Spleen (tissue), 11 donors: ENCODE data around the gene WHRN. TPM values are rescaled to one million over a fixed set of nuclear protein-coding genes. Genes with fewer than 3 reads are reported as not detected.

Experiments used
- DNase-seq: peaks from one replicate; pipeline ENCODE4 v3.0.0-alpha.2; 2020
- H3K27ac ChIP-seq, 8 donors: fragments of 200-600 bp; sonication (generic) in 7 of 8; 1 replicate in 4 of 8; 2 replicates in 4 of 8; pipeline versions ENCODE4 v1.5.0 to v1.8.0; 2016 to 2021; ENCODE audit warnings: inconsistent platforms in 4 of 8, mild to moderate bottlenecking in 4 of 8, moderate library complexity in 1 of 8
- H3K27me3 ChIP-seq, 7 donors: fragments of 200-600 bp; sonication (generic) in 6 of 7; replicated peaks in 1 of 7; 1 replicate in 4 of 7; 2 replicates in 3 of 7; pipeline versions ENCODE4 v1.5.0 to v1.8.0; 2016 to 2021; ENCODE audit warnings: inconsistent platforms in 3 of 7, mild to moderate bottlenecking in 1 of 7
- H3K36me3 ChIP-seq, 6 donors: fragments of 200-600 bp; sonication (generic) in 5 of 6; 1 replicate in 4 of 6; 2 replicates in 2 of 6; pipeline versions ENCODE4 v1.5.0 to v1.8.0; 2016 to 2021; ENCODE audit warnings: inconsistent platforms in 2 of 6
- H3K4me1 ChIP-seq, 6 donors: fragments of 200-600 bp; sonication (generic) in 5 of 6; 1 replicate in 3 of 6; 2 replicates in 3 of 6; pipeline versions ENCODE4 v1.5.0 to v1.8.0; 2016 to 2021; ENCODE audit warnings: inconsistent platforms in 3 of 6
- H3K4me3 ChIP-seq, 8 donors: fragments of 200-600 bp; sonication (generic) in 7 of 8; 1 replicate in 4 of 8; 2 replicates in 4 of 8; pipeline versions ENCODE4 v1.5.0 to v1.8.0; 2016 to 2021; ENCODE audit warnings: inconsistent platforms in 4 of 8, mild to moderate bottlenecking in 4 of 8, moderate library complexity in 2 of 8
- H3K9me3 ChIP-seq, 8 donors: fragments of 200-600 bp; sonication (generic) in 7 of 8; 1 replicate in 4 of 8; 2 replicates in 4 of 8; pipeline versions ENCODE4 v1.5.0 to v1.8.0; 2016 to 2021; ENCODE audit warnings: inconsistent platforms in 4 of 8
- CTCF ChIP-seq, 11 experiments: fragments of 200-600 bp in 7 of 11; fragments of 450-650 bp in 4 of 11; sonication (generic) in 4 of 11; IDR thresholded peaks in 8 of 11; conservative IDR thresholded peaks in 3 of 11; 1 replicate in 7 of 11; 2 replicates in 4 of 11; pipeline versions ENCODE4 v1.4.0 to v1.8.0; 2016 to 2021; ENCODE audit warnings: antibody characterized with exemption in 11 of 11, inconsistent platforms in 4 of 11, mild to moderate bottlenecking in 1 of 11
- POLR2A ChIP-seq, 3 donors: fragments of 450-650 bp; IDR thresholded peaks; one replicate each; pipeline ENCODE4 v1.5.1; 2017; ENCODE audit warnings: antibody characterized with exemption in 3 of 3, mild to moderate bottlenecking in 1 of 3
- POLR2AphosphoS5 ChIP-seq, 3 donors: sonication (generic); formaldehyde crosslinking; IDR thresholded peaks; one replicate each; pipeline ENCODE4 v1.5.1; 2017; ENCODE audit warnings: antibody characterized with exemption in 3 of 3
- WGBS, 5 donors: extraction: QIAGEN DNeasy Blood & Tissue Kit in 3 of 5; methylation state at CpG; one replicate each; pipeline versions ENCODE4 v1.1.5 to v1.1.7; 2013 to 2018; 5-methylcytosine and 5-hydroxymethylcytosine counted together
- intact Hi-C: fragments of 100-400 bp; cut with DNase I; formaldehyde crosslinking; loops from one replicate; pipeline ENCODE4 v1.15.0; 2023; ENCODE audit warnings: low total_unique reads
- polyA plus RNA-seq, 3 donors: library from polyadenylated mRNA; stranded (reverse); fragments of 200-250 nt; gene quantifications; one replicate each; pipeline ENCODE4 v1.2.1, GENCODE V29; 2013
- total RNA-seq, 7 donors: library from RNA; depleted of rRNA in 3 of 7; stranded (reverse); fragments of >200 nt in 3 of 7; fragmentation: NEBNext Ultra II Directional in 4 of 7; extraction: Animal tissue kit (Norgen Biotek cat#: 25700) in 4 of 7; gene quantifications; one replicate each; pipeline versions ENCODE4 v1.1.0 to v1.2.1, GENCODE V29; 2016 to 2021
- donor health status: healthy with polysubstance abuse.
- donor health status: DM: no; HTN: no; CAD: no; lungs with moderate emphysema.
- donor health status: DM: no; HTN: no; CAD: no.
- donor health status: Bipolar disorder and iron deficiency.
- donor health status: healthy.
- donor health status: DM: no; HTN: no; CAD: no.
- donor health status: DM: yes; HTN: yes; CAD: no.

Gene WHRN
- total and polyA plus RNA-seq, 10 donors: 3.7 to 51.6 (median 26.8) TPM

DNA sequence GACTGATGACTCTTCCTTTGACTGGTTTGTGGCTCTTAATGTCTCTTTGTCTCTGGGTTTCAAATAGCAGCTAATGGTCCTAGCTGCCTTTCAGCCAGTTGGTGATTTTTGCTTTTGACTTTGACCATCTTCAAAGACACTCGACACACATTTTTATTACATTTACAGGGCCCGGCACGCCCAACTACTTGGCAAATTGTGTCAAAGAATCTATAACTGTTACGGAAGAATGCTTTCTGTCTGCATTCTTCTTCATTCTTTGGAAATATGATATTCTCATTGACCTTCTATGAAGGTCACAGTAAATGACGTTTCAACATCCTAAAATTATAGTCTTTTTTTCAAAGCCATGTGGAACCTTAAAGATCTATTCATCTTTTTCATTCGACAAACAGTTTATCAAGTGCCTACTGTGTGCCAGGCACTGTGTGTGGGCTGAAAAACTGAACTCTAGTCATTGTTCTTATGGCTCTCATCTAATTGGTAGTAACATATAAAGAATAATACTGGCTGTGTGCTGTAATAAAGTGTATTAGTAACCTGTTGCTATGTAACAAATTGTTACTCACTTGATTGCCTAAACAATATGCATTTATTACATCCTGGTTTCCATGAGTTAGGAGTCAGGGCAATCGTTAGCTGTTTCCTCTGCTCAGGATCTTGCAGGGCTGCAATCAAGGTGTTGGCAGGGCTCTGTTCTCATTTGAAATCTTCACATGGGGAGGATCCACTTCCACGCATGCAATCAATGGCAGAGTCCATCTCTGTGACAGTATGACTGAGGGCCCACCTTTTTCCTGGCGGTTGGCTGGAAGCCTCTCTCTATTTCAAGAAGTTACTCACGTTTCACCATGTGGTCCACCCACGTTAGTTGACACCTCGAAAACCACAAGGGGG, 7.0 kb upstream of the WHRN start:
- H3K4me3 ChIP-seq: no peak overlapping the region
- H3K9me3 ChIP-seq: no peaks in the 10 kb centered on the region
- H3K27ac ChIP-seq: peak overlapping the region in 5 of 8 donors; percentile 46 to 75 (median 60)
- WGBS, 5 donors: 46 to 65% (median 55%) methylated on average over 12 of the region's 12 CpGs
- no peak for DNase-seq
- H3K27me3 ChIP-seq: peaks cover 0 to 16% (median 0%) of the 10 kb centered on the region in 7 donors
- H3K36me3 ChIP-seq: no peaks in the 10 kb centered on the region
- intact Hi-C loops: no loop called here
- peaks cover 2 to 35% (median 23%) of the 10 kb centered on the region in 6 donors for H3K4me1 ChIP-seq
- TF ChIP-seq POLR2A (IDR thresholded peaks at IDR 0.05): no peak
- TF ChIP-seq POLR2AphosphoS5 (IDR thresholded peaks at IDR 0.05): no peak
- no peak for TF ChIP-seq CTCF (IDR thresholded peaks at IDR 0.05 in 8 of 11, conservative IDR thresholded peaks at IDR 0.05 in 3 of 11)

- peaks cover 0 to 39% (median 0%) of the 10 kb centered on the region in 7 donors for H3K27me3 ChIP-seq
- no peak for DNase-seq
- 8 to 16% (median 11%) methylated on average over 3 of the region's 3 CpGs for whole genome bisulfite sequencing, 5 donors
- TF ChIP-seq POLR2A (IDR thresholded peaks at IDR 0.05) (no peak), CTCF (IDR thresholded peaks at IDR 0.05 in 8 of 11, conservative IDR thresholded peaks at IDR 0.05 in 3 of 11) (peak in 9 of 11 experiments; percentile 16 to 45 (median 35))
- no peak overlapping the region for H3K4me3 ChIP-seq
- no peak overlapping the region for H3K27ac ChIP-seq
- peaks cover 8 to 53% (median 41%) of the 10 kb centered on the region in 6 donors for H3K4me1 ChIP-seq
- intact Hi-C loops: loop anchor here (5.0 kb wide), 1 partner anchor 100 kb away; no protein-coding TSS in a partner anchor
- H3K36me3 ChIP-seq: no peaks in the 10 kb centered on the region
- H3K9me3 ChIP-seq: no peaks in the 10 kb centered on the region
These were observed 2.5 kb upstream of the WHRN start for GRCh38 chr9:114507726-114508125.

GRCh38 chr9:114506082-114506390, 763 bp upstream of the WHRN start:
- Histone ChIP-seq H3K27ac (peak overlapping the region in 4 of 8 donors; percentile 65 to 86 (median 78)), H3K4me1 (peaks cover 7 to 56% (median 45%) of the 10 kb centered on the region in 6 donors), H3K9me3 (no peaks in the 10 kb centered on the region), H3K4me3 (peak overlapping the region; percentile 56 to 81 (median 70)), H3K27me3 (peaks cover 0 to 39% (median 0%) of the 10 kb centered on the region in 7 donors), H3K36me3 (no peaks in the 10 kb centered on the region)
- 64 to 71% (median 66%) methylated on average over 7 of the region's 7 CpGs for WGBS, 5 donors
- intact Hi-C loops: loop anchor here (5.0 kb wide), 1 partner anchor 99 kb away; no protein-coding TSS in a partner anchor
- DNase-seq: no peak
- TF ChIP-seq CTCF (IDR thresholded peaks at IDR 0.05 in 8 of 11, conservative IDR thresholded peaks at IDR 0.05 in 3 of 11): no peak
- TF ChIP-seq POLR2AphosphoS5 (IDR thresholded peaks at IDR 0.05): no peak
- no peak for TF ChIP-seq POLR2A (IDR thresholded peaks at IDR 0.05)
